K562 (cell line): ENCODE data around the gene GMPR. TPM values are rescaled to one million over a fixed set of nuclear protein-coding genes. Genes with fewer than 3 reads are reported as not detected.

ENCODE experiments used
- ARID2 ChIP-seq: fragments of 450-650 bp; IDR thresholded peaks from 2 replicates; pipeline ENCODE4 v1.6.1; 2017; ENCODE audit warnings: antibody characterized with exemption, mild to moderate bottlenecking
- ARID4B ChIP-seq: sonication (generic); formaldehyde crosslinking; IDR thresholded peaks from 2 replicates; pipeline ENCODE4 v1.8.0; 2022; ENCODE audit warnings: mild to moderate bottlenecking, missing genetic modification reagents
- BDP1 ChIP-seq: IDR thresholded peaks from 3 replicates; pipeline ENCODE4 v1.6.1; 2011; ENCODE audit not compliant: insufficient read length, insufficient read depth
- CBX1 ChIP-seq: sonication (generic); IDR thresholded peaks from 2 replicates; pipeline ENCODE4 v1.6.1; 2016; ENCODE audit warnings: antibody characterized with exemption, low read depth, mild to moderate bottlenecking
- CC2D1A ChIP-seq: fragments of 450-650 bp; IDR thresholded peaks from 2 replicates; pipeline ENCODE4 v1.6.1; 2017; ENCODE audit warnings: mild to moderate bottlenecking
- E2F8 ChIP-seq: fragments of 450-650 bp; IDR thresholded peaks from 2 replicates; pipeline ENCODE4 v1.7.1; 2018; ENCODE audit warnings: mild to moderate bottlenecking, low read depth; ENCODE audit not compliant: partially characterized antibody
- ELF4 ChIP-seq: fragments of 450-650 bp; formaldehyde crosslinking; IDR thresholded peaks from 2 replicates; pipeline ENCODE4 v1.4.0; 2022; ENCODE audit warnings: missing genetic modification characterization
- GABPA ChIP-seq: fragments of 200-800 bp; sonication (Bioruptor generic); conservative IDR thresholded peaks from 2 replicates; pipeline ENCODE4 v1.6.1; 2016; ENCODE audit warnings: low read depth, missing genetic modification characterization, missing compliant biosample characterization
- GATAD2A ChIP-seq: fragments of 450-650 bp; IDR thresholded peaks from 2 replicates; pipeline ENCODE4 v1.6.1; 2017
- GTF2A2 ChIP-seq: IDR thresholded peaks from 2 replicates; pipeline ENCODE4 v1.6.1; 2016; ENCODE audit warnings: mild to moderate bottlenecking, missing genetic modification characterization, missing compliant biosample characterization
- HDAC6 ChIP-seq: IDR thresholded peaks from 2 replicates; pipeline ENCODE4 v1.6.1; 2012; ENCODE audit warnings: low read depth, mild to moderate bottlenecking, control low read depth, inconsistent platforms, low read length, moderate library complexity
- HDGF ChIP-seq: fragments of 450-650 bp; IDR thresholded peaks from 2 replicates; pipeline ENCODE4 v1.6.1; 2016
- HMG20A ChIP-seq: fragments of 450-650 bp; formaldehyde crosslinking; conservative IDR thresholded peaks from 2 replicates; pipeline ENCODE4 v1.4.0; 2020; ENCODE audit warnings: mild to moderate bottlenecking, mixed read lengths
- HNRNPL ChIP-seq: fragments of 200-400 bp; formaldehyde crosslinking; IDR thresholded peaks from 2 replicates; pipeline ENCODE4 v1.6.1; 2017; ENCODE audit warnings: low read depth, mild to moderate bottlenecking, low read length
- JUND ChIP-seq, 2 experiments: IDR thresholded peaks; 2 replicates in 1 of 2; 3 replicates in 1 of 2; pipeline ENCODE4 v1.6.1; 2011; ENCODE audit warnings: borderline replicate concordance in 2 of 2, low read depth in 2 of 2, low read length in 2 of 2, improper control_type of control experiment in 1 of 2, missing biosample characterization in 1 of 2, missing genetic modification characterization in 1 of 2, missing genetic modification reagents in 1 of 2
- NEUROD1 ChIP-seq: fragments of 150-350 bp; IDR thresholded peaks from 2 replicates; pipeline ENCODE4 v1.6.1; 2014; ENCODE audit warnings: borderline replicate concordance, low read length, low read depth; ENCODE audit not compliant: partially characterized antibody
- NONO ChIP-seq, 2 experiments: fragments of 200-400 bp in 1 of 2; fragments of 450-650 bp in 1 of 2; formaldehyde crosslinking in 1 of 2; IDR thresholded peaks; 2 replicates each; pipeline ENCODE4 v1.6.1; 2017; ENCODE audit warnings: low read depth in 2 of 2, mild to moderate bottlenecking in 2 of 2, moderate library complexity in 2 of 2, low read length in 1 of 2
- SETDB1 ChIP-seq: IDR thresholded peaks from one replicate; pipeline ENCODE4 v1.6.1; 2012; ENCODE audit warnings: low read length, control low read depth, inconsistent platforms
- SIN3B ChIP-seq: fragments of 450-650 bp; IDR thresholded peaks from 2 replicates; pipeline ENCODE4 v1.6.1; 2017; ENCODE audit warnings: low read depth, mild to moderate bottlenecking, moderate library complexity
- ZBTB7A ChIP-seq: IDR thresholded peaks from 2 replicates; pipeline ENCODE4 v1.6.1; 2011; ENCODE audit warnings: low read depth, mild to moderate bottlenecking, low read length, moderate library complexity, borderline replicate concordance; ENCODE audit not compliant: control insufficient read depth
- ZNF212 ChIP-seq: fragments of 450-650 bp; formaldehyde crosslinking; IDR thresholded peaks from 2 replicates; pipeline ENCODE4 v1.4.0; 2020; ENCODE audit warnings: mild to moderate bottlenecking
- ZSCAN29 ChIP-seq: fragments of 450-650 bp; IDR thresholded peaks from 2 replicates; pipeline ENCODE4 v1.6.1; 2017
- polyA plus RNA-seq, 8 experiments: library from polyadenylated mRNA; depleted of rRNA in 4 of 8; stranded (reverse) in 5 of 8; unstranded in 3 of 8; fragments of >200 nt; fragmentation: Nextera tagmentation in 2 of 8; fragmentation: Illumina TruSeq in 1 of 8; extraction: Ambion mirVana in 2 of 8; extraction: Trizol in 1 of 8; gene quantifications; 2 replicates each; pipeline versions ENCODE4 v1.2.1 to v1.2.3, GENCODE V29; 2011 to 2014; ENCODE audit warnings: inconsistent platforms in 1 of 8, missing spikeins in 1 of 8
- total RNA-seq, 7 experiments: library from RNA; depleted of rRNA in 6 of 7; stranded (reverse); fragments of >200 nt in 6 of 7; fragmentation: Illumina TruSeq in 2 of 7; extraction: Trizol in 2 of 7; gene quantifications; 2 replicates each; pipeline versions ENCODE4 v1.2.1 to v1.2.3, GENCODE V29; 2011 to 2021; ENCODE audit warnings: low replicate concordance in 1 of 7

GMPR gene
- total and polyA plus RNA-seq, 9 of the 15 experiments (the other 6 are each of a cell fraction or from before 2014, with no cell fraction given) = 34.6 to 83.7 (median 49.8) TPM

GRCh38 chr6:16206595-16207037, 31.8 kb upstream of the GMPR start (continued):
- TF ChIP-seq GATAD2A (no peak), GABPA (peak; percentile 74), CBX1 (no peak), GTF2A2 (no peak), HNRNPL (no peak), HDGF (no peak), JUND (IDR thresholded peaks at IDR 0.05; ENCODE audit: borderline replicate concordance, low read depth, low read length) (peak; percentile 38; the same call in 1 of the 2 replicates), JUND (tag; IDR thresholded peaks at IDR 0.05; ENCODE audit: borderline replicate concordance, low read depth, low read length) (no peak; the same call in 2 of the 3 replicates), ELF4 (no peak), SETDB1 (no peak), HDAC6 (no peak), ZNF212 (CRISPR knock-in tag) (no peak), E2F8 (peak; percentile 41), SIN3B (no peak), ARID2 (0 out of 2 replicates have a peak, but pooled peaks have one; percentile 40), ZBTB7A (no peak), BDP1 (peak; percentile 14), NEUROD1 (no peak), HMG20A (CRISPR knock-in tag) (no peak), NONO (IDR thresholded peaks at IDR 0.05; ENCODE audit: low read depth in 2 of 2, low read length in 1 of 2) (no peak), CC2D1A (peak; percentile 82), ARID4B (CRISPR knock-in tag) (no peak), ZSCAN29 (peak; percentile 86)
